Measurements from ENCODE around the gene VEGFD. TPM values are rescaled to one million over a fixed set of nuclear protein-coding genes. Genes with fewer than 3 reads are reported as not detected.

Gene VEGFD
- total and polyA plus RNA-seq, 9 of the 15 experiments (the other 6 are each of a cell fraction or from before 2014, with no cell fraction given), result 0.03 TPM; not detected in 8

DNA sequence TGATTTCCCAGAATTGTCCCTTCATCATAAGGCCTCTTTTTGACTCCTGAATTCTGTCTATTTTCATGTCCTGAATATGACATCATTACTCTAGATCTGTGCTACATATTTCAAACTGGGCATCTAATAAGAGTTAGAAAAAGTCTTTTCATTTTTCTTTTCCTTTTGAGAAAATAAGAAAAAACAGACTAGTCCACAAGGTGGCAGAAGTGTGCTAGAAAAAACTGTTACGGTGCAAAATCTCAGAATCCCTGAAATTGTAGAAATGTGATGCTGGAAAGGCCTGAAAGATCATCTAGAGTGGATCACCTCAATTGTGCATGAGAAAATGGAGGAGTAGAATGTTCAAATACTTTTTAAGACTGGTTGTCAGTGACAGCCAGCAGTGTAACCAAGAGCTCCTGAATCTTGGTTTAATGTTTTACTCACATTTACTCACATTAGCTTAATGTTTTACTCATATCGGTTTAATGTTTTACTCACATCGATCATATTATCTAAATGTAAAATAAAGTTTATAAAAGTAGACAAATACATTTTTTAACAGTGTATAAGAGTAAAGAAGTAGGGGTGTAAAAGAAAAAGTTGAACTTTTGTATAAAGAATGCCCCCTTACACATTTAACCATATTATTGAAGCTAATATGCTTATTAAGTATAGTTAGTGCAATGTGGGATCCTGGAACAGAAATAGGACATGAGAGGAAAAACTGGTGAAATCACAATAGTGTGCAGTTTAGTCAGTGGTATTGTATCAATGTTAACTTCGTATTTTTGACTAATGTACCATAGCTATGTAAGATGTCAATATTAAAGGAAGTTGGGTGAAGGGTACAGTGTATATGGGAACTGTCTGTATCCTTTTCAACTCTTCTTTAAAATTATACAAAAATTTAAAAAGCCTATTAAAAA lies 84.0 kb downstream of the VEGFD start (continued):
- TF ChIP-seq PBX2 (CRISPR knock-in tag; IDR thresholded peaks at IDR 0.05; ENCODE audit: low read depth) (no peak), PBX2 (tag; conservative IDR thresholded peaks at IDR 0.05; ENCODE audit: low read depth) (no peak), IRF1 (CRISPR knock-in tag; IDR thresholded peaks at IDR 0.05; ENCODE audit: borderline replicate concordance) (no peak), RFX1 (IDR thresholded peaks at IDR 0.05) (no peak), SMARCC2 (IDR thresholded peaks at IDR 0.05; ENCODE audit: low read depth) (no peak), ADNP (tag; IDR thresholded peaks at IDR 0.05) (no peak), STAT5B (CRISPR knock-in tag; IDR thresholded peaks at IDR 0.05) (no peak), FUS (optimal IDR thresholded peaks at IDR 0.05; ENCODE audit: low read depth, low read length) (no peak), MITF (IDR thresholded peaks at IDR 0.05) (no peak)
- TF ChIP-seq, protein P1, sequence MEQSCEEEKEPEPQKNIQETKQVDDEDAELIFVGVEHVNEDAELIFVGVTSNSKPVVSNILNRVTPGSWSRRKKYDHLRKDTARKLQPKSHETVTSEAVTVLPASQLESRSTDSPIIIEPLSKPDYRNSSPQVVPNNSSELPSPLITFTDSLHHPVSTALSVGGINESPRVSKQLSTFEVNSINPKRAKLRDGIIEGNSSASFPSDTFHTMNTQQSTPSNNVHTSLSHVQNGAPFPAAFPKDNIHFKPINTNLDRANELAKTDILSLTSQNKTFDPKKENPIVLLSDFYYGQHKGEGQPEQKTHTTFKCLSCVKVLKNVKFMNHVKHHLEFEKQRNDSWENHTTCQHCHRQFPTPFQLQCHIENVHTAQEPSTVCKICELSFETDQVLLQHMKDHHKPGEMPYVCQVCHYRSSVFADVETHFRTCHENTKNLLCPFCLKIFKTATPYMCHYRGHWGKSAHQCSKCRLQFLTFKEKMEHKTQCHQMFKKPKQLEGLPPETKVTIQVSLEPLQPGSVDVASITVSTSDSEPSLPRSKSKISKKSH (CRISPR knock-in tag; IDR thresholded peaks at IDR 0.05), result no peak
